ENCODE data around the gene STARD4. TPM values are rescaled to one million over a fixed set of nuclear protein-coding genes. Genes with fewer than 3 reads are reported as not detected.

Gene STARD4
- total and polyA plus RNA-seq, 4 donors = 10.1 to 61.2 (median 34.1) TPM

DNA sequence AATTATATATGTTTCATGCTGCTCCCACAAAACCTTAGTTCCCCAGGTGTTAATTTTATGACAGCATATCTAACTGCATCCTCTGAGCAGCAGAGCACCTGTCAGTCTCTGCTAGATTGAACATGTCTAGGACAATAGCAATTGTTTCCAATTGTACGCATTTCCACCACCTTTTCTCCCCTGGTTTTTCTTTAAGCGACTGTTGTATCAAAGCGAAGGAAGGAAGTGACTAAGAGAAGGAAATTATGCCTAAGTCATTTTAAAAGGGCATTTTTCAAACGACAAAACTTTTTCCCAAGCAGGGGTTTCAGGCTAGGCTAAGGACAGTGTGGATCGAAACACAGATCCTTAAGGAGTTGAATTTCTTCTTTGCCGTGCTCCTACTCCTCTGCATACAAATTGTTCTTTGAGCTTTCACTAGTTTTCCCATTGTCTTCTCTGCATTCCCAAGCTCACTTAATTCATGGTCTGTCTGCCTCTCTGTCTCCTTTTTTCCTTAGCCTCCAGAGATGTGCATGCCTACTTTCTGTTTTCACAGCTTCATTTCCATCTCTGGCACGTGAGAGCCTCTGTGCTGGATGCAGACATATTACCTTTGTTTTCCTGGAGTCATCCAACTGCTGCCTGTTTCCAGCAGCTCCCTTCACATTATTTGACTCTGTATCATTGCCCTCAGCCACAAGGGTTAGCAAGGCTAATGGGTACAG, 39.4 kb upstream of the STARD4 start:
- TF ChIP-seq JUND (IDR thresholded peaks at IDR 0.05) = no peak
- no peak for TF ChIP-seq FOXA1 (IDR thresholded peaks at IDR 0.05)
- TF ChIP-seq, protein P1, sequence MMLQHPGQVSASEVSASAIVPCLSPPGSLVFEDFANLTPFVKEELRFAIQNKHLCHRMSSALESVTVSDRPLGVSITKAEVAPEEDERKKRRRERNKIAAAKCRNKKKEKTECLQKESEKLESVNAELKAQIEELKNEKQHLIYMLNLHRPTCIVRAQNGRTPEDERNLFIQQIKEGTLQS (IDR thresholded peaks at IDR 0.05) = no peak
- no peak for TF ChIP-seq HNF4A (conservative IDR thresholded peaks at IDR 0.05)
- TF ChIP-seq TAF1 (conservative IDR thresholded peaks at IDR 0.05) = no peak
- TF ChIP-seq GABPA (IDR thresholded peaks at IDR 0.05 in 1 of 2, conservative IDR thresholded peaks at IDR 0.05 in 1 of 2) = no peak
- TF ChIP-seq NR2F2 (IDR thresholded peaks at IDR 0.05) = no peak
- TF ChIP-seq ZBTB33 (IDR thresholded peaks at IDR 0.05) = no peak
- no peak for TF ChIP-seq HNF4G (IDR thresholded peaks at IDR 0.05)
- no peak for TF ChIP-seq EGR1 (IDR thresholded peaks at IDR 0.05; ENCODE audit: low read depth in 2 of 2)
- TF ChIP-seq, protein P2, sequence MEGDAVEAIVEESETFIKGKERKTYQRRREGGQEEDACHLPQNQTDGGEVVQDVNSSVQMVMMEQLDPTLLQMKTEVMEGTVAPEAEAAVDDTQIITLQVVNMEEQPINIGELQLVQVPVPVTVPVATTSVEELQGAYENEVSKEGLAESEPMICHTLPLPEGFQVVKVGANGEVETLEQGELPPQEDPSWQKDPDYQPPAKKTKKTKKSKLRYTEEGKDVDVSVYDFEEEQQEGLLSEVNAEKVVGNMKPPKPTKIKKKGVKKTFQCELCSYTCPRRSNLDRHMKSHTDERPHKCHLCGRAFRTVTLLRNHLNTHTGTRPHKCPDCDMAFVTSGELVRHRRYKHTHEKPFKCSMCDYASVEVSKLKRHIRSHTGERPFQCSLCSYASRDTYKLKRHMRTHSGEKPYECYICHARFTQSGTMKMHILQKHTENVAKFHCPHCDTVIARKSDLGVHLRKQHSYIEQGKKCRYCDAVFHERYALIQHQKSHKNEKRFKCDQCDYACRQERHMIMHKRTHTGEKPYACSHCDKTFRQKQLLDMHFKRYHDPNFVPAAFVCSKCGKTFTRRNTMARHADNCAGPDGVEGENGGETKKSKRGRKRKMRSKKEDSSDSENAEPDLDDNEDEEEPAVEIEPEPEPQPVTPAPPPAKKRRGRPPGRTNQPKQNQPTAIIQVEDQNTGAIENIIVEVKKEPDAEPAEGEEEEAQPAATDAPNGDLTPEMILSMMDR (IDR thresholded peaks at IDR 0.05; ENCODE audit: low read depth, low read length, missing input control) = no peak
- TF ChIP-seq, protein P3, sequence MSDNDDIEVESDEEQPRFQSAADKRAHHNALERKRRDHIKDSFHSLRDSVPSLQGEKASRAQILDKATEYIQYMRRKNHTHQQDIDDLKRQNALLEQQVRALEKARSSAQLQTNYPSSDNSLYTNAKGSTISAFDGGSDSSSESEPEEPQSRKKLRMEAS (IDR thresholded peaks at IDR 0.05) = no peak
- TF ChIP-seq RXRA (IDR thresholded peaks at IDR 0.05) = no peak
- no peak for TF ChIP-seq REST (IDR thresholded peaks at IDR 0.05)
- Histone ChIP-seq H3K36me3 (ENCODE audit: control insufficient read depth in 4 of 4, insufficient read depth in 3 of 4, low read depth in 1 of 4, low read length in 3 of 4) (no peaks in the 10 kb centered on the region), H3K4me1 (ENCODE audit: control insufficient read depth in 4 of 4, insufficient read depth in 4 of 4, low read length in 3 of 4) (peaks cover 0 to 13% (median 7%) of the 10 kb centered on the region in 4 donors), H3K9ac (ENCODE audit: low read depth in 1 of 2, low read length in 2 of 2) (no peak overlapping the region), H3K27ac (ENCODE audit: low read depth in 1 of 2, low read length in 2 of 2) (peak overlapping the region in 1 of 2 donors; percentile 23), H3K9me3 (ENCODE audit: control insufficient read depth in 4 of 4, low read length in 3 of 4) (no peaks in the 10 kb centered on the region), H3K4me3 (ENCODE audit: low read depth in 1 of 3, low read length in 3 of 3) (no peak overlapping the region), H3K27me3 (ENCODE audit: control insufficient read depth in 4 of 4, insufficient read depth in 4 of 4, low read length in 3 of 4) (no peaks in the 10 kb centered on the region)
- 73% methylated on average over 7 of the region's 7 CpGs for WGBS
- DNase-seq (ENCODE audit: low spot score) = no peak

- no peak overlapping the region for H3K9ac ChIP-seq (ENCODE audit: low read depth in 1 of 2, low read length in 2 of 2)
- H3K27ac ChIP-seq (ENCODE audit: low read depth in 1 of 2, low read length in 2 of 2) = peak overlapping the region in 1 of 2 donors; percentile 1
- H3K4me1 ChIP-seq (ENCODE audit: control insufficient read depth in 4 of 4, insufficient read depth in 4 of 4, low read length in 3 of 4) = peaks cover 0 to 13% (median 7%) of the 10 kb centered on the region in 4 donors
- no peaks in the 10 kb centered on the region for H3K27me3 ChIP-seq (ENCODE audit: control insufficient read depth in 4 of 4, insufficient read depth in 4 of 4, low read length in 3 of 4)
- TF ChIP-seq JUND (IDR thresholded peaks at IDR 0.05) = no peak
- TF ChIP-seq SP1 (IDR thresholded peaks at IDR 0.05) = peak; percentile 10
- TF ChIP-seq FOXA2 (IDR thresholded peaks at IDR 0.05) = no peak
- no peak for TF ChIP-seq HNF4G (IDR thresholded peaks at IDR 0.05)
- TF ChIP-seq TAF1 (conservative IDR thresholded peaks at IDR 0.05) = no peak
- no peak for DNase-seq (ENCODE audit: low spot score)
- no peaks in the 10 kb centered on the region for H3K9me3 ChIP-seq (ENCODE audit: control insufficient read depth in 4 of 4, low read length in 3 of 4)
- no peaks in the 10 kb centered on the region for H3K36me3 ChIP-seq (ENCODE audit: control insufficient read depth in 4 of 4, insufficient read depth in 3 of 4, low read depth in 1 of 4, low read length in 3 of 4)
- no peak overlapping the region for H3K4me3 ChIP-seq (ENCODE audit: low read depth in 1 of 3, low read length in 3 of 3)
- WGBS = 90% methylated on average over 1 of the region's 1 CpG
These were observed 38.8 kb upstream of the STARD4 start for GRCh38 chr5:111551161-111551560.

All from liver (tissue), 9 donors.